BLaER1 (cell line): ENCODE measurements around the gene PINK1.

Experiments
- H3K27ac ChIP-seq: shearing (Covaris generic); formaldehyde crosslinking; 2 replicates; pipeline ENCODE4 v1.8.1; 2022
- H3K27me3 ChIP-seq: shearing (Covaris generic); formaldehyde crosslinking; 2 replicates; pipeline ENCODE4 v1.8.1; 2022
- H3K36me3 ChIP-seq: shearing (Covaris generic); formaldehyde crosslinking; 2 replicates; pipeline ENCODE4 v1.8.1; 2022
- H3K4me1 ChIP-seq: shearing (Covaris generic); formaldehyde crosslinking; 2 replicates; pipeline ENCODE4 v1.8.1; 2022
- H3K4me2 ChIP-seq: shearing (Covaris generic); formaldehyde crosslinking; 2 replicates; pipeline ENCODE4 v1.8.1; 2022
- H3K4me3 ChIP-seq: shearing (Covaris generic); formaldehyde crosslinking; 2 replicates; pipeline ENCODE4 v1.8.1; 2022
- H3K9ac ChIP-seq: shearing (Covaris generic); formaldehyde crosslinking; 2 replicates; pipeline ENCODE4 v1.8.1; 2022
- H3K9me3 ChIP-seq: shearing (Covaris generic); formaldehyde crosslinking; 2 replicates; pipeline ENCODE4 v1.8.1; 2022
- H4K20me1 ChIP-seq: shearing (Covaris generic); formaldehyde crosslinking; 2 replicates; pipeline ENCODE4 v1.8.1; 2022
- Cebpa-rat ChIP-seq: shearing (Covaris generic); IDR thresholded peaks from 2 replicates; pipeline ENCODE4 v1.8.1; 2022

PINK1 gene

GRCh38 chr1:20697563-20697962, 64.3 kb downstream of the PINK1 start:
- Histone ChIP-seq H4K20me1 (no peaks in the 10 kb centered on the region), H3K36me3 (no peaks in the 10 kb centered on the region), H3K27me3 (no peaks in the 10 kb centered on the region), H3K9me3 (no peaks in the 10 kb centered on the region), H3K4me2 (no peak overlapping the region), H3K4me1 (peaks cover 10% of the 10 kb centered on the region; the same call in 1 of the 2 replicates), H3K9ac (no peak overlapping the region), H3K4me3 (no peak overlapping the region), H3K27ac (no peak overlapping the region)
- no peak for TF ChIP-seq Cebpa-rat

- Histone ChIP-seq H3K36me3 (no peaks in the 10 kb centered on the region), H3K4me2 (no peak overlapping the region), H4K20me1 (no peaks in the 10 kb centered on the region), H3K9me3 (no peaks in the 10 kb centered on the region), H3K9ac (no peak overlapping the region), H3K4me1 (peaks cover 6% of the 10 kb centered on the region; the same call in 1 of the 2 replicates), H3K27ac (no peak overlapping the region), H3K27me3 (no peaks in the 10 kb centered on the region), H3K4me3 (no peak overlapping the region)
- no peak for TF ChIP-seq Cebpa-rat
Observed at GRCh38 chr1:20698195-20698910, 65.1 kb downstream of the PINK1 start.

DNA sequence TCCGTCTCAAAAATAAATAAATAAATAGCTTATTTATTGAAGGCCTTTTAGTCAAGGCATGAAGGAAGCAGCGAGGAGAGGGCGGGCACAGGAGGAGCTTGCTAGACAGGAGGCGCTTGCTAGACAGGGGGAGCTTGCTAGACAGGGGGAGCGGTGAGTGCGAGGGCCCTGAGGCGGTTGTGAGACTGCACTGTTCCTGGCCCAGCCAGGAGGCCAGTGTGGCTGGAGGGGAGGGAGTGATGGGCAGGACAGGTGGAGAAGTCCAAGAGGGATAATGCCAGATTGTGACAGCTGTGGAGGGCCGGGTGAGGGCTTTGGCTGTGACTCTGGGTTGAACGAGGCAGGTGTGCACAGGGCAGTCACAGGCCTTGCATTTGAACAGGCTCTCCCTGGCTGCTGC, 66.3 kb downstream of the PINK1 start:
- Histone ChIP-seq H3K4me3 (no peak overlapping the region), H3K27ac (no peak overlapping the region), H3K27me3 (no peaks in the 10 kb centered on the region), H3K9ac (no peak overlapping the region), H3K4me1 (peaks cover 6% of the 10 kb centered on the region; the same call in 1 of the 2 replicates), H3K4me2 (no peak overlapping the region), H3K36me3 (no peaks in the 10 kb centered on the region), H4K20me1 (no peaks in the 10 kb centered on the region), H3K9me3 (no peaks in the 10 kb centered on the region)
- TF ChIP-seq Cebpa-rat: no peak

GRCh38 chr1:20700636-20701215, 67.5 kb downstream of the PINK1 start:
- TF ChIP-seq Cebpa-rat: no peak
- Histone ChIP-seq H3K9me3 (no peaks in the 10 kb centered on the region), H3K4me3 (no peak overlapping the region), H3K27me3 (no peaks in the 10 kb centered on the region), H3K4me2 (no peak overlapping the region), H3K9ac (peak overlapping the region; percentile 38; the same call in 1 of the 2 replicates), H3K27ac (no peak overlapping the region), H3K4me1 (peaks cover 6% of the 10 kb centered on the region; the same call in 1 of the 2 replicates), H4K20me1 (no peaks in the 10 kb centered on the region), H3K36me3 (no peaks in the 10 kb centered on the region)
